COR-L47 (cell line): Measurements from ENCODE around the gene PDE6C.

ENCODE experiments used
- DNase-seq: peaks from one replicate; lab custom pipeline; 2025; lab: John Stamatoyannopoulos, UW

The PDE6C gene

GRCh38 chr10:93612311-93612710 is at the start of gene PDE6C:
PDE6C (plus strand) TSS chr10:93612537; CDS start chr10:93612726, 189 bp downstream.
- no peak for DNase-seq

GRCh38 chr10:93565446-93565845 is 46.9 kb upstream of the PDE6C start:
- no peak for DNase-seq

GRCh38 chr10:93566435-93567276 is 45.7 kb upstream of the PDE6C start, which contains the start of gene FFAR4:
FFAR4 (plus strand) TSS chr10:93566665; CDS start chr10:93566721, 56 bp downstream.
- DNase-seq, result peak; percentile 19

- DNase-seq, result no peak
Observed at GRCh38 chr10:93567277-93568104, 44.8 kb upstream of the PDE6C start.

DNA sequence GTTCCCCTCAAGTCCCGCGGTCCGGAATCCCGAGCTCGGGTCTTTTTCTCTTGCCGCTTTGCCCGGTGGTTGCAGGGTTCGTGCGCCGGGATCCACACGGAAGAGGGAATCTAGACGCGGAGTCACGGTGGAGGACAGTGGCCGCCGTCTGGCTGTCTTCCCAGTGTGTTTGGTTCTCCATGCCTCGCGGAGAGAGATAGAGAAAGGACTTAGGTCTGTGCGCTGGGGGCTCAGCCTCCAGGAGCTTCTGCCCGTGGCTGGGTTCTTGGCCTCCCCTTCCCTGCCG is 44.3 kb upstream of the PDE6C start:
- no peak for DNase-seq

- no peak for DNase-seq
Observed at GRCh38 chr10:93570383-93570782, 42.0 kb upstream of the PDE6C start.

DNA sequence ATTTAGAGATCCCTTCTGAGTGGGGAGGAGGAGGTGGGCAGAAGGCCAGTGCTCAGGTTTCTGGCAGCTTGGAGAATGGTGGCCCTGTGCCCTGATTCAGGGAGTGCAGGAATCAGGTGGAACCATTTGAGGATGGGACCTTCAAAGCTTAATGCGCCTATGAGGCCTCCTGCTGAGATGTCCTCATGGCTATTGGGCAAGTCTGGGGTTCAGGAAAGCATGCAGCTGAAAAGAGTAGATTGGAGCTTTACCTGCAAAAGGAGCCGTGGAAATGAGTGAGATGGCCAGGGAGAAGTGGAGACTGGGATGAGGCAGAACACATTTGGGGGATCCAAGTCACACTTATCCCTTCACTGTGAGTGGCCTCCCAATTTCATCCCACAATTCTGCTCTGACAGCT is 39.7 kb upstream of the PDE6C start:
- no peak for DNase-seq

DNA sequence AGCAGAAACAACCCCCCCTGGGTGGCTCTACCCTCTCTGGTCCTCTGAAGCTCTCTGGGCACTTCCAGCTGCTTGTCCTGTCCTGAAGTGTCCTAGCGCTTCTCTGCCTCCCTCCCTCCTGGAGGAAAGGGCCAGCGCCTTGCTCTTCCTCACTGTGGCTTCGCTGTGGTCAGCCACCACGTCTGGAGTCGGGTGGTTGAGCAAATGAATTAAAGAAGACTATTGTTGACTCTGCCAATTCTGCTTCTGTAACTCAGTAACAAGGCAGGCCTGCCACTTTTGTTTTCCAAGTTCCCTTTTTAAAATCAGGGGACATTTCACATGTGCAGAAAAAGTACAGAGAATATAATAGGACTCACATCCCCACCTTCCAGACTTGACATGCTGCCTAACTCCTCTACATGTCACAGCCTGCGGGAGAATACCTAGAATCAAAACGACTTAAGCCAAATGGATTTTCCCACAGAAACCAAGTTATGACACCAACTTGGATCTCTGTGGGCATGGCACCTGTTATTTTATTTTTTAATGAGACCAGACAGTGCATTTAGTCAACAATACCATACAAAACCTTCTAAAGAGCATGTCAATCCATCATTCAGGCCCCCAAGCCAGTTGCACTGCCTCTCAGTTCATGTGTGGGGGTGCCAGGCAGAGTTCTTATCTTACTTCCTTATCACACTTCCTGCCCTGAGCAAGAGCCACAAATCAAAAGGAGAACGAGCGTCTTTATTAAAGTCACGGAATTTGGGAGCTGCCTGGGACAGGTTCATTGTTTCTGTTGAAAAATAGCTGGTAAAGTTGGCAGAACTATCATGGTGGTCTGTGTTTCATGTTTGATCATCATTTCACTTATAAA is 39.1 kb upstream of the PDE6C start:
- no peak for DNase-seq

DNA sequence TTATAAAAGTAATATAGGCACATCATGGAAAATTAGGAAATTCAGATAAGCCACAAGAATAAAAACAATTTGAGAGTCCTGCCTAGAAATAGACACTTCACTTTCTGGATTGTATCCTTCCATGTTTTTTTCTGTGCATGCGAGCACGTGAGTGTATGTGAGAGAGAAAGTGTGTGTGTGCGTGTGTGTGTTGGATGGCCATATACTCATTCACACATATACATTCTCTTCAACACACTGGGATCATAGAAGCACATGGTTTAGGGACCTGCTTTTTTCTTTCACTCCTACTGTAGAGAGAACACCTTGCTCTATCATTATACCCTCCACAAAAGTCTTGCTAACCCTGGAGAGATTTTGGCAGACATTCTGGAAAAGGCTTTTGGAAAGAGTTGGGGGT is 38.4 kb upstream of the PDE6C start:
- no peak for DNase-seq

- DNase-seq, result no peak
Observed at GRCh38 chr10:93576888-93577287, 35.4 kb upstream of the PDE6C start.

DNA sequence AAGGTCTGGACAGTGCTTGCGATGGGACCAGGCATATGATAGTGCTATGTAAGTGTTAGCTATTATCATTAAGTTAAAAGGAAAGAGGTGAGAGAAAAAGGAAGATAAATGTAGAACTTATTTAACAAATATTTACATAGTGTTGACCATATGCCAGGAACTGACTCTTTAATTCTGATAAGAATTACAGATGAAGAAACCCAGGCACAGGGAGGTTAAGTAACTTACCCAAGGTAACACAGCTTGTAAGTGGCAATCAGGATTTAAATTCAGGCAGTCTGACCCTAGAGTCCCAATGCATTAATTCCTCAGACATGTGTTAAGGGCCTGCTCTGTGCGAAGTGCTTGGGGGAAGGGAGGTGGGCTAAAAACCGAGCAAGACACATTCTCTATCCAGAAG is 34.8 kb upstream of the PDE6C start:
- DNase-seq, result no peak

- no peak for DNase-seq
Observed at GRCh38 chr10:93579089-93579488, 33.2 kb upstream of the PDE6C start.

- DNase-seq, result no peak
Observed at GRCh38 chr10:93579985-93580711, 32.2 kb upstream of the PDE6C start.

DNA sequence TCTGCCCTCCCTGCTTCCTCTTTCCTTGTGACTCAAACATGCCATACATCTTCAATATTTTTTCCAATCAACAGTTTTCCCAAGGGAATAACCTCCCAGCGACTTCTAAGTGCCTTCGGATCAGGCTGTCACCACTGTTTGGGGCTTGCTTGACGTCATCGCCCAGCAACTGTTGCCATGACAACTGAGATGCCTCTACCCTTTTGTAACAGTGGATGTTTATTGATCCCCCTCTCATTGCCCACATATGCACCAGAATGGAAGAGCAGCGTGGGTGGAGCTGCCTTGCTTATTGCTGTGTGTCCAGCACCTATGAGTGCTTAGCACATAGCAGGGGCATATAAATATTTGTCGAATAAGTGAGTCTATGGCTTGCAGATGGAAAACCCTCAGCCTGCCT is 31.5 kb upstream of the PDE6C start:
- DNase-seq, result no peak

GRCh38 chr10:93584445-93584844 is 27.9 kb upstream of the PDE6C start:
- DNase-seq, result no peak

- no peak for DNase-seq
Observed at GRCh38 chr10:93589648-93590562, 22.4 kb upstream of the PDE6C start.

DNA sequence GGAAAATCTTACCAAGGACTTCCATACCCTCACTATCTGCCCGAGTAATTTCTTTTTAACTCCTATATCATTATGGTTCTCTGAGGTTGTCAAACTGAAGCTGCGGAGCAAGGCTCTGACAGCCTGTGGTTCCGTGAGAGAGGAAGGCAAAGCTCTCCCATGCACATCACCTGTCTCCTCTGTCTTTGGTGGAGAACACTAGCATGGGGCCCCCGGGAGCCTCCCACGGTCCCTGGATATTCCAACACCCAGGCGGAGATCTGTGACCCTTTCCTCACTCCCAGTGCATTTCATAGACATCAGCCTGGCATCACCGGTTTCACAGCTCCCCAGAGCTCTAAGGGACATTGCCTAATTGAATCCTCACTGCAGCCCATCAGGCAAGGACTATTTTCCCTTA is 21.7 kb upstream of the PDE6C start:
- DNase-seq, result no peak

DNA sequence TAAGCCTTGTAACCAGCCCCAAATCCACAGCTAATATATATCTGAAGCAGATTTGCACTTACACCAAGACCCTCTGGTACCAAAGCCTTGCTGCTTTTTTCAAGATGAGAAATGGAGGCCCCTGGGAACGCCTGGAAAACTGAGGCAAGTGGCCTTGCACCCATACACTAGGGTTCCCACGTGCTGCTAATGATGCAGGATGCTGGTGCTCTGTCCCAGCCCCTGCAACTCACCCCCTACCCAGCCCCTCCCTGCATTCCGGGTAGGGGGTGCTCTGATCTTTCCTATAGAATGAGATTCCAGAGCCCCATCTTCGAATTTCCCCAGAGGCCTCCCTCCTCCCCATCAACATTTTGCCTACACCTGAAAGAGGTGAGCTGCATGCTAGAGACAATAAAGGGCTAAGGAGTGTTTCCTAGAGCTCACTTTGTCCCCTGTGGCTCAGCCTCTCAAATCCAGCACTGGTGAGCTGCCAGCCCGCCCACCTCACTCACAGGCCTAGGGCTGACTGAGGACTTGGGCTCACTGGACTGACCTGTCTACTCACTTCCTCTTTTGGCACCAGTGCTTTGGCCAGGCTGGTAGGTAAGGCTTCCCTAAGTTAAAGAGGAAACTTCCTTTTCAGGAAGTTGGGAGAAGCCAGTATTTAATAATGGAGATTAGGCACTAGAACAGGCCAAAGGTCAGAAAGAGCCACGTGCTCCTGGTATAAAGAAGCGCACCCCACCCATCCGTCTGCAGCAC is 21.1 kb upstream of the PDE6C start:
- DNase-seq, result no peak

DNA sequence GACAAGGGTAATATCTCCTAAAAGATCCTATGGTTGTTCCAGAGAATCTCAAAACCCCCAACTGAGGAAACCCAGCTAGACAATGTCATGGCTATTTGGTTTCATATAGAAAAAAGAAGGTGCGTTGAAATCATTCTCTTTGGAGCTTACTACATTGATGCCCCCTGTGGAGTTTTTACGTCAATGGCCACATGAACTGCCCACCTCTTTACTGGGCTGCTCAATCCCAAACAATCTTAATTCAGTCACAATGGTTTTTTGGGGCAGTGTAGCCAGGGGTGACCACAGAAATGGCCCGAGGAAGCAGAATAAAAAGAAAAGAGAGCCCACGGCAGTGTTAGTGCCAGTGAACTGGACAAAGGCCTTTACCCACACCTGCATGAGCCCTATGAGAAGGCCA is 19.1 kb upstream of the PDE6C start:
- DNase-seq, result no peak

- no peak for DNase-seq
Observed at GRCh38 chr10:93593749-93594148, 18.6 kb upstream of the PDE6C start.
